G401 (cell line): Measurements from ENCODE around the gene CUX1. TPM values are rescaled to one million over a fixed set of nuclear protein-coding genes. Genes with fewer than 3 reads are reported as not detected.
A peak's percentile ranks its signal among the peaks of the same experiment; 100 is the strongest.
"Not testable (repeated sequence)": the region's sequence is repeated elsewhere in the genome, so short reads cannot be mapped to it uniquely, and the experiment has no call there.

ENCODE experiments used
- DNase-seq: peaks from one replicate; pipeline ENCODE4 v3.0.0-alpha.2; 2015; ENCODE audit warnings: low spot score
- in situ Hi-C: cut with HindIII; loops from 2 replicates; pipeline ENCODE4 v1.10.0; 2016; ENCODE audit warnings: low sequenced_read_pairs, mixed read lengths
- total RNA-seq: library from RNA; depleted of rRNA; stranded (reverse); fragments of >200 nt; shearing (Covaris generic); gene quantifications from 2 replicates; pipeline ENCODE4 v1.2.3, GENCODE V29; 2014

CUX1 gene
- total RNA-seq, 1 experiment from 2014 or later, result 23.2 TPM

DNA sequence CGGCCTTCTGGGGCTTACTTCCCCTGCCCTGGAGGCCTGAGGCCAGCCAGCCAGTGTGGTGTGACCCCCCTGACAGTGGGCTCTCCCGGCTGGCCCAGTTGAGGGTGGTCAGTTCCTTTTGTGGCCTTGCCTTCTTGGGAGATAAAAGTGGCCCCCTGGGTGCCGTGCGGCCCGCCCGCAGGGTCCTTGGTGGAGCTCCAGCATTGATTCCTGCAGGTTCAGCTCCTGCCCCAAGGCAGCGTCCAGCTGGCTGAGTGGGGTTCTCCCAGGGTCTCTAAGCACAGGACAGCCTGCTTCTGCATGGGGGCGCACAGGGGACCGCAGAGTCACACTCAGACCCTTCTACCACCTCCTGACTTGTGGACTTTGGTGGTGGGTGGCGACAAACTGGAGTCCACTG lies 62.1 kb downstream of the CUX1 start:
- in situ Hi-C loops, result no loop called here

DNA sequence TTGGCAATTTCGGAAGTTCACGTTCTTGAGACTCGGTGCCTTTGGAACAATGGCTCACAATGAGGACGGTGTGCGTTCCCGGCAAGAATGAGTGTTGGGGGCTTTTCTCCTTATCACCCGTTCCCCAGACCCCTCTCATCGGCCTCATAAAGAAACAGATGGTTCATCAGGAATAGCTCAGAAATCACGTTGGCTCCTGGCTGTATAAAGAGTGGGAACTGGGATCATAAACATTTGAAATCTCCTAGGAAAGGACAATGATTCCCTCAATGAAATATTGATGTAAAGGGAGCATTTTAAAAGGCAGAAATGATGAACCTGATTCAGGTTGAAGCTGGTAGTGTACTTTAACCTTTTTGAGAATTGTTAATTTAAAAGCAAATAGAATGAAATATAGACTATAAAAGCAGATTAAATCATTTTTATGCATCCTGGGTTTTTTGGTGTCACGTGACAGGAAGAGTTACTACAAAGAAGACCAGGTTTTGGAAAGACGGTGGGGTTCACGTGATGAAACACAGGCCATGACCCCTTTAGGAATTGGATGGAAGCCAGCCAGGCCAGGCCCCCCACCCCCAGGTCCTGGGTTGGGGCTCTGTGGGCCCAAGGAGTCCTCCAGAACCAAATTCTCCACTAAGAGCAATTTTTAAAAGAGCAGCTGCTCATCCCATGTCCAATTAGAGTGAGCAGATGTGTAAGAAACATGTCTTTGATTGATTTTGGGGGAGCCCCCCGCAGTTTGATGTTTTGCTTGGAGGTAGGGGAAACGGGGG lies 63.0 kb downstream of the CUX1 start:
- in situ Hi-C loops, result no loop called here
- no peak for DNase-seq

More for the DNA sequence above, 62.1 kb downstream of the CUX1 start:
- no peak for DNase-seq

DNA sequence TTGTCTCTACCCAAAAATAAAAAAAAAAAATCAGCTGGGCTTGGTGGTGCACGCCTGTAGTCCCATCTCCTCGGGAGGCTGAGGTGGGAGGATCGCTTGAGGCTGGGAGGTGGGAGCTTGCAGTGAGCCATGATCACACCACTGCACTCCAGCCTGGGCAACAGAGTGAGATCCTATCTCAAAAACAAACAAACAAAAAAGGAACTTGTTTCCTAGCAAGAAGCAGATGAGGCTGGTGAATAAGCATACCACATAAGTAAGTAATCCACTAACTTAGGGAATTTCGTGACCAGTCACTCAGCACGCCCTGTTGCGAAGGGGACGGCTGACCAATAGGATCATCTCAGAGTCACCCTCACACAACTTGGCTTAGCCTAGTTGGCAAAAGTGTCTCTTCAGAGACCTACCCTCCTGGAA lies 64.6 kb downstream of the CUX1 start:
- no peak for DNase-seq

DNA sequence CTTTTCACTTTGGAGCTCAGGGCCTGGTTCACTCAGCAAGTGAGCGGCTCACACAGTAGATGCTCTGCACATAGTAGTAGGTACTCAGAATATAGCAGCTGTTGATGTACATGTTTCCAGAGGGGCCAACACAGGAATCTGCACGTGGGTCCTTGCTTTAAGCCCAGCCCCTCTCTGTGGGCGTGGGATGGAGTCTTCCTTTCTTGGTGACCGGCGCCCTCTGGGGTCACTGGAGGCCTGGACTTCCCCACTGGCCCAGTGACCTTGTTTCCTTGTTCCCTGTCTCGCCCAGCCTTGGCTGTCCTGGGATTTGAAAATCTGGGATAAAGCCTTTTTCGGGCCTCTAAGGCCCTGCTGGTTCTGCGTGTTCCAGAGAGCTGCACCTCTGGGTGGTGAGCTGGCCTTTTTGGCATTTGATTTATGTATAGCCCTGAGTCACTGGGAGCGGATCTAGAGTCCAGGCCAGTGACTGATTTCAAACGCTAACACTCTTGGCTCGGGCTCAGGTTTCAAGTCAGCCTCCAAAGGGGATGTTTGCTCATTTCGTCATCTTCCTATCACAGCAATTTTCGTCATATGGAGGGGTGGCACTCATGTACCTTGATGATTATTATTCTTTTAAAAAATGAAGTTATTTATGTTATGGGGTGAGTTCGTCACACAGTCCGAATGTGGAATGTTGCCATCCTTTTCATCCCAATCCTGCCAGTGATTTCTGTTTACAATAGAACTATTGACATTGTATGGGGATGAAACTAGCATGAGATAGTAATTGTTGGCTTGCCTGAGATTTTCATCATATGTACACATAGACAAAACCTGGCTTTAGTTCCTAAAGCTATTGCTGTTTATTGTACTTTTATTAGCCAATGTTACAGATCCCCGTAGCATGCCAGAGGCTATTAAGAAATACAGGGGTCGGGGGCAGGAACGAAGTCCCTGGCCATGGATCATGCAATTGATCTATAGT lies 65.5 kb downstream of the CUX1 start:
- in situ Hi-C loops, result no loop called here
- DNase-seq, result peak; percentile 66

More for the DNA sequence above, 64.6 kb downstream of the CUX1 start:
- in situ Hi-C loops, result no loop called here

DNA sequence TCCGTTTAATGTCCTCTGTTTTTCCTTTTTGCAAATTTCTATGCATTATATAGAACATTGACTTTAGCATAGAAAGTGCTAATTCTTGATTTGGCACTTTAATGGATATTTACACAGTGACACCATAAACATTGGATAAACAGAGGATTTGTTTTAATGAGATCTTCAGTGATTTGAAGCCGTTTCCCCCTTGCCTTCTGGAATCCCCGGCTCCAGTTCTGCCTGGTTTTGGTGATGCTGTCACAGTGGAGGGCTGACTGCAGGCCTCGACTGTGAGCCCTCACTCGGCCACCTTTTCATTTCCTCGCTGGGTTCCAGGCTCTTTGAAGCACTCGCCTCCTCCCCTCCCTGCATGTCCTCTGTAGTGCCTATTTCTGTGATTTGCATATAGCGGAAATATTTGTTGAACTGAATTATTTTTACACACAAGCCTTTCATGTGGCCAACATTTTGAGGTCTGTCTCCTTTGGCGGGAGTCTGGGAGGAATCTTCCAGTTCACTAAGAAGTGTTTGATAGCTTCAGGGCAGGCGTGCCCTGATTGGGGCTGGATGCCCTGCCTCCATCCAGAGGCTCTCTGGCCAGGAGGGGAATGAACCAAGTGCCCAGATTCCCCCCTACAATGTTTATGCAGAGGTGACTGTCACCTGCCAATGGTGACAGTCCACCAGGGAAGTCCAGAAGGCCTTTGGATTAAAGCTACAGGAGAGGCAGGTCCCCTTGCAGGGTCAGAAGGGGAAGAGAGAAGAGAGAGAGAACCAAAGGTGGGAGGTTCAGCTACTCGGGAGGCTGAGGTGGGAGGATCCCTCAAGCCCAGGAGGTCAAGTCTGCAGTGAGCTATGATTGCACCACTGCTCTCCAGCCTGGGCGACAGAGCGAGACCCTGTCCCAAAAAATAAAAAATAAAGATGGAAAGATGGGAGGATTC lies 67.5 kb downstream of the CUX1 start:
- in situ Hi-C loops, result no loop called here
- peak; percentile 54 for DNase-seq

DNA sequence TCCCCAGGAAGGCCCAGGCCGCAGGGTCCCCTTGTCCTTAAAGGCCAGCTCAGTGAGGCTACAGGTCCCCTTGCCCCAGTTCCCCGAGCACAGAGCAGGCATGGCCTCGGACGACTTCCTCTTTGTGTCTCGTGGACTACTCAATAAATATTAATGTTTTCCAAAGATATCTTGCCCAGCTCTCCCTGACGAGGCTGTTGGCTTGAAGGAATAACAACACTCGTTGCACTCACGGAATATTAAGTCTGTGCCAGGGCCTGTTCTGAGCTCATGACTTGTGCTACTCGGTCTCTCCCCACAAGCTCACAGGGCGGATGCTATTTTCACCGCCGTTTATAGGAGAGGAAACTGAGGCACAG lies 68.2 kb downstream of the CUX1 start:
- no peak for DNase-seq
- in situ Hi-C loops, result no loop called here

DNA sequence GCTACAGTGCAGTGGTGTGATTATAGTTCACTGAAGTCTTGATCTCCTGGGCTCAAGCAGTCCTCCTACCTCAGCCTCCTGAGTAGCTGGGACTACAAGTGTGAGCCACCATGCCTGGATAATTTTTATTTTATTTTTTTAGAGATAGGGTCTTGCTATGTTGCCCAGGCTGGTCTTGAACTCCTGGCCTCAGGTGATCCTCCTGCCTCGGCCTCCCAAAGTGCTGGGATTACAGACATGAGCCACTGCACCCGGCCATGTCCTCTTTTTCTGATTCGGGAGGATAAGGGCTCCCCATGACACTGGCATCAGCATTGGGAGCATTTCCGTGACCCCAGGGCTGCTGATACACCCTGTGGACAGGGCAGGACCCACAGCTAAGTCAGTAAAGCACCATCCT lies 69.9 kb downstream of the CUX1 start:
- in situ Hi-C loops, DNase-seq: not testable (repeated sequence)

DNA sequence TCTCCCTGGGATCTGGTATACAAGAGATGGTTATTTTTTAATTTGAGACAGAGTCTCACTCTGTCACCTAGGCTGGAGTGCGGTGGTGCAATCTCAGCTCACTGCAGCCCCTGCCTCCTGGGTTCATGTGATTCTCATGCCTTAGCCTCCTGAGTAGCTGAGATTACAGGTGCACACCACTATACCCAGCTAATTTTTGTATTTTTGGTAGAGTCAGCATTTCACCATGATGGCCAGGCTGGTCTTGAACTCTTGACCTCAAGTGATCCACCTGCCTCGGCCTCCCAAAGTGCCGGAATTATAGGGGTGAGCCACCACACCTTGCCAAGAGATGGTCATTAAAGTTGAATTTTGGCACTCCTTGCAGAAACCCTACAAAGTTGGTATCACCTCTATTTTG lies 71.1 kb downstream of the CUX1 start:
- in situ Hi-C loops, DNase-seq: not testable (repeated sequence)

DNA sequence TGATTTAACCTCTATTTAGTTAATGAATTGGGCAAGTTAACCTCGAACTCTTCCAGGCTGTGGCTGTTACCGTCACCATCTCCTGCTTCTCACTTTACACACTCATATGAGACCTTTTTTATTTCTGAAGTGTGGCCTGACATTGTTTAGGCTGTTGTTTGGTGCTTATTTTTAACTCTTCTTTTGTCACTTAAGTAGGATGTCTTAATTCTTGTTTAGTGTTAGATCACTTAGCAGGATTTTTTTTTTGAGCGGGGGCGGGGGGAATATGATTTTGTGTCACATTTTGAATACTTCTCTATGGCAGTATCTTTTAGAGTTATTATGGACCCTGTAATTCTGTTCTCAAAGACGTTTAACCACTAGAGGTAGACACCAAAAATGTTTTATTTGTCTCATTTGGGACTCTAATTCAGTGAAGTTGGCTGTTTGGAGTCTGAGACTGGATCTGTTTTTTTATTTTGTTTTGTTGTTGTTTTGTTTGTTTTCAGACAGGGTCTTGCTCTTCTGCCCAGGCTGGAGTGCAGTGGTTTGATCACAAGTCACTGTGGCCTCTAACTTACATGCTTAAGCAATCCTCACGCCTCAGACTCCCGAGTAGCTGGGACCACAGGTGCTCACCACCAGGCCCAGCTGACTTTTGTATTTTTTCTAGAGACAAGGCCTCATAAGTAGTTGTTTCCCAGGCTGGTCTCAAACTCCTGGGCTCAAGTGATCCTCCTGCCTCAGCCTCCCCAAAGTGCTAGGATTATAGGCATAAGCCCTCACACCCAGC lies 73.5 kb downstream of the CUX1 start:
- no peak for DNase-seq
- in situ Hi-C loops, result no loop called here

DNA sequence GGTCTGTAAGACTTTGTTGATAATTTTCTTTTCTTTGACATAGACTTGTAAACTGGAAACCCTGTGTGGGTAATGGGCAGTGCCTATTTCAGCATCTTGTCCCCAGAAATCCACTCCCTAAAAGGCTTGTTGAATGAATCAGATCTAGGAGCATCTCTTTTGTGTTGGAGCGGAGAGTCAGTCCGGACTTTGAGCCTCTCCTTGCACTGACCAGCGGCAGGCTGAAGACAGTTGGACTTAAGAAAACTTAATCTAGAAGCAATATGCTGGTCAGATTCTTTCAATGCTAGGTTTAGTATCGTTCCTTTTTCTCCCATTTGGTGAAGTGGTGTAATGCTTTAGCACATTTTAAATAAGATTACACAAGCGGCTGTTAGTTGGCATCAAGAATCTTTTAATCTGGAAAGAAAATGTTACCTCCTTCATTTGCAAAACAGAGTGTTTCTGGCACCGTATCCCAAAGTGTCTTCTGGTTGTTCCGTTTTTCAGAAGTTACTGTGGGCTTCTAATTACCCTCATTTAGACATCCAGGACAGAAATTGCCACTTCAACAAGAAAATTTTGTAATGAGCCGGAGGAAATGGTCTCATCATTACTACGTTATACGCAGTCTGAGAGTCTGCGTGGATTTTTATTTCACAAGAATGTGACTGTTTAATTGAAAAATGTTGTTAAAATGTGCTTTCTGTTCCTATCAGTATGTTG lies 74.7 kb downstream of the CUX1 start:
- no peak for DNase-seq

DNA sequence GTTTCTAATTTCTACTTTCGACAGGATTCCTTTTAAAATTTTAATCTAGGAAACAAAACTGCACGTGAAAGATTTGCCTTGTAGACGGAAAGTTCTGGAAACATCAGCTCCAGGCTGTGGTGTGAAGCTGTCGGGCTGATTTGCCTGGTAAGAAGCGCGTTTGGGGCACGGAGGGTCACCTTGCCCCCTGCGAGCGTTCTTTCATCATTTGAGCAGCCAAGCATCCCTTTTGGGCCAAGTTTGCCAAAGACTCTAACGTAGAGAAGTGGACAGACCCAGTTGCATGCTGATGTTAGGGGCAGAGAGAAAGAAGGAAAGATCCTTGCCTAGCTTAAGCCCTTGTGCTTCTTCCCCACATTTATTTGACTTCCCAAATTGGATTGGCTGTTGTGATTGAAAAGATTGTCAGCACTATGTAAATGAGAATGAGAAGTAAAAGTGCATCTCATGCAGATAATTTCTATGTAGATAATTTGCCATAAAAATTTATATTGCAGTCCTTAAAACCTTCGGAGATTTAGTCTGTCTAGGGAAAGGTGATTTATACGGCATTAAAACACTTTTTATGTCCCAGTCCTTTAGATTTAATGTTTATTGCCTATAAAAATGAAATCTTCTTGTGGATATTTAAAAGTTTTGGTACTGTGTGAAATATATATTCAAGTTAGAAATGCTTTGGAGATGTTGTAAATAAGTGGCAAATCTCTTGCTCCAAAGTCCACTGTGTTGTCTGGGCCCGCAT lies 76.1 kb downstream of the CUX1 start:
- DNase-seq, result no peak
- in situ Hi-C loops, result no loop called here

More for the DNA sequence above, 74.7 kb downstream of the CUX1 start:
- in situ Hi-C loops, result no loop called here

DNA sequence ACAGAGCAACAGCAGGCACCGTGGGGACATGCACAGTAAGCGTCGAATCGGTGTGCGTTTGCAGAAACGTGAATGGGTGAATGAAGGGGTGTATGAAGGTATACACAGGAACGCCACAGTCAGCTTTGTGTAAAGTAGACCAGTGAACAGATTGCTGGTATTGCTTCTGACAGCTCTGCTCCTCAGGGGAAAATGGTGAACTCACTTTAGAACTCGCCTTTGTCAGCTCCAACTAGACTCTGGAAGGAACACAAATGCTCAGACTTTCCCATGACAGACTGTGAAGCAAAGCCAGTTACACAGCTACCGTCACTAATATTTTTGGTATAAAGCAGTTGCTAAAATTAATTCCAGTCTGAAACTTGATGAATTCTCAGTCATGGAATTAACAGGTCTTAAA lies 78.9 kb downstream of the CUX1 start:
- DNase-seq, result peak; percentile 81
- in situ Hi-C loops, result loop anchor here (5.0 kb wide), 1 partner anchor 41 kb away; no protein-coding TSS in a partner anchor

DNA sequence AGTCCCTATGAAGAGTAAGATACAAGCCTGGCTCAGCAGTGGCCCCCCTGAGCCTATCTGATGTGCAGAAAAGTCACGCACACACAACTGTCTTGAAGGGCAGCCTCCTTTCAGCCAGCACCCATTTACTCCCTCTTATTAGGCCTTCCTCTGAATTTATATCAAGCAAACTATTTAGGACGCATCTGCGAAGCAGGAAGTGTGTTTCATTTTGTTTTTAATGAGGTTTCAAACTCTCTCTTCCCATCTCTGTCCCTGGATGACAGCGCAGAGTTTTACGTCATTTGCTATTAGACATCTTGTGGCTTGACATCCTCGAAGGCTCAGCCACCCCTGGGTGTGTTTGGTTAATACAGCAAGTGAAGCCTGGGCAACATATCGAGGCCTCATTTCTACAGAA lies 79.5 kb downstream of the CUX1 start:
- in situ Hi-C loops, result loop anchor here (5.0 kb wide), 1 partner anchor 40 kb away; no protein-coding TSS in a partner anchor
- no peak for DNase-seq

DNA sequence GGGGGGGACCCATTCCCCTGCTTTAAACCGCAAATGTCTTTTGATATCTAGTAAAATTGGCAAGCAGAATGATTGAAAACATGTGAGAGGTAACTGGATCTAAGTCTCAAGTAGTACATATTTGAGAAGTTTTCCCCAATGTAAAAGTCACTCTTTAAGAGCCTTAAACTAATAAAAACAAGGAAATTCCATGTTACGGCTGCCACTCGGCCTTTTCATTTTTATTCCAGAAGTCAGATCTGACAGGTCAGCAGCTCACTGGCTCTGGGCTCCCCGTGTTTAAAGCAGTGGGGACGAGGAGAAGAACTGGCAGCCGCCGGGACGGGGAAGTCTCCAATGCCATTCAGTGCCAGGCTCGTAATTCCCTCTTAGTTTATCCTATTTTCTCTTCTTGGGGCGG lies 80.7 kb downstream of the CUX1 start:
- peak; percentile 60 for DNase-seq
- in situ Hi-C loops, result loop anchor here (5.0 kb wide), 1 partner anchor 39 kb away; no protein-coding TSS in a partner anchor

DNA sequence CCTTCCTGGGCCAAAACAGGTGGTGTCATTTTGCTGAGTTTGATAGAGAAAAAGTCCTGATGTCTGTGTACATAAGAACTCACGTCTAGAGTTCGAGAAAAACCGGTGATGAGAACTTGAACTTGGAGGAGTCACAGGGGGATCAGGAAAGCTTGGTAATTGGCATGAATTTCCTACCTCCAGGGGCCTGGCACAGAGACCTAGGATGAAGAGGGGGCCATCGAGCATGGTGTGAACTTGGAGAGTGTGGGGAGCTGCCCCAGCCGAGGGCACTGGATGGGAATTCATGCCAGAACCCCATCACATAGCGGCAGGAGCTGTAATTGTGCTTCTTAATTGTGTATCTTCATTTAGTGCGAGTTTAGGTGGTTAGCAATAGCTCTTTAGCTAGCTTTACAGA lies 82.2 kb downstream of the CUX1 start:
- in situ Hi-C loops, result loop anchor here (5.0 kb wide), 1 partner anchor 38 kb away; no protein-coding TSS in a partner anchor
- no peak for DNase-seq

DNA sequence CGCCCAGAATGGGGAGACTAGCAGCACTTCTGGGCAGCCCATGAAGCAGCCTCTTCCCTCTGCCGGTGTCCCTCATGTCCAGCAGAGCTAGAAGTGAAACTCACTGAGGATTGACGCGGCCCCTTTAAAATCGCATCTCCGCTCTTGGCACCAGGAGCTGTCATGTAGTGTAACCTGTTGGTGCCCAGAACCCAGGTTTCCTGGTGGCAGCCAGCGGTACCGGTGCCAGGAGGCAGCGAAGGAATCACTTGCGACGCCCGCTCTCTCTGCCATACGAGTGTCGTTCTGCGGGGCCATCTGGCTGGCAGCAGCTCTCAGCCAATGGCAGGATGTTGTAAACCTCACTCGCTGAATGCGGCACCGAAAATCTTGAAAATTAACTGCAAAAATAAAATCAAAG lies 82.7 kb downstream of the CUX1 start:
- DNase-seq, result peak; percentile 99

More for the DNA sequence above, 82.7 kb downstream of the CUX1 start:
- in situ Hi-C loops, result no loop called here
